DOHH2 (cell line): ENCODE measurements around the gene FAM78B.

Experiments
- H3F3A ChIP-seq: fragments of 200-600 bp; sonication (generic), shearing (Covaris generic); 2 replicates; pipeline ENCODE4 v1.6.0; 2016; ENCODE audit warnings: antibody characterized with exemption, mild to moderate bottlenecking; ENCODE audit not compliant: control insufficient read depth, insufficient read depth
- H3K27ac ChIP-seq: fragments of 200-600 bp; sonication (generic); 2 replicates; pipeline ENCODE4 v1.5.1; 2014; ENCODE audit warnings: low read depth, mild to moderate bottlenecking, low read length, moderate library complexity
- H3K27me3 ChIP-seq: fragments of 200-600 bp; sonication (generic); 2 replicates; pipeline ENCODE4 v1.6.1; 2014; ENCODE audit warnings: mild to moderate bottlenecking, low read length, mixed read lengths; ENCODE audit not compliant: control insufficient read depth
- H3K36me3 ChIP-seq: fragments of 200-600 bp; sonication (generic); 2 replicates; pipeline ENCODE4 v1.6.1; 2014; ENCODE audit warnings: mild to moderate bottlenecking, low read length, moderate library complexity, mixed read lengths; ENCODE audit not compliant: control insufficient read depth
- H3K4me1 ChIP-seq: fragments of 200-600 bp; sonication (generic); 2 replicates; pipeline ENCODE4 v1.6.1; 2014; ENCODE audit warnings: mild to moderate bottlenecking, low read length, mixed read lengths; ENCODE audit not compliant: control insufficient read depth
- H3K4me2 ChIP-seq: fragments of 200-600 bp; sonication (generic); 2 replicates; pipeline ENCODE4 v1.6.0; 2014; ENCODE audit warnings: mild to moderate bottlenecking, low read length, moderate library complexity
- H3K4me3 ChIP-seq: fragments of 200-600 bp; sonication (generic); 2 replicates; pipeline ENCODE4 v1.5.1; 2014; ENCODE audit warnings: mild to moderate bottlenecking, low read length, mixed read lengths
- H3K79me2 ChIP-seq: fragments of 200-600 bp; sonication (generic); 2 replicates; pipeline ENCODE4 v1.6.1; 2014; ENCODE audit warnings: mild to moderate bottlenecking, low read length, mixed read lengths; ENCODE audit not compliant: control insufficient read depth
- H3K9me2 ChIP-seq: fragments of 200-600 bp; sonication (generic); replicated peaks from 2 replicates; pipeline ENCODE4 v1.6.1; 2014; ENCODE audit warnings: mild to moderate bottlenecking, low read length, mixed read lengths; ENCODE audit not compliant: control insufficient read depth
- H3K9me3 ChIP-seq: fragments of 200-600 bp; sonication (generic); 2 replicates; pipeline ENCODE4 v1.6.1; 2014; ENCODE audit warnings: antibody characterized with exemption, low read length, mixed read lengths; ENCODE audit not compliant: control insufficient read depth, insufficient read depth
- H4K20me1 ChIP-seq: fragments of 200-600 bp; sonication (generic); 2 replicates; pipeline ENCODE4 v1.6.0; 2014; ENCODE audit warnings: low read depth, mild to moderate bottlenecking, antibody characterized with exemption, low read length, moderate library complexity; ENCODE audit not compliant: control insufficient read depth, insufficient read depth
- EZH2phosphoT487 ChIP-seq: fragments of 200-600 bp; sonication (generic); IDR thresholded peaks from 2 replicates; pipeline ENCODE4 v1.6.1; 2017; ENCODE audit warnings: borderline replicate concordance, mild to moderate bottlenecking, antibody characterized with exemption, low read length, moderate library complexity, mixed read lengths
- TF ChIP-seq, protein P1 (sequence below): fragments of 200-600 bp; sonication (generic); IDR thresholded peaks from one replicate; pipeline ENCODE4 v1.5.1; 2014; ENCODE audit warnings: antibody characterized with exemption, mild to moderate bottlenecking, low read depth, low read length; ENCODE audit not compliant: poor library complexity, severe bottlenecking

Gene FAM78B

GRCh38 chr1:166145499-166145898 is 21.3 kb downstream of the FAM78B start:
- Histone ChIP-seq H3K4me1 (no peaks in the 10 kb centered on the region), H3K4me2 (no peak overlapping the region), H3K9me3 (no peaks in the 10 kb centered on the region), H3K27ac (no peak overlapping the region), H3K9me2 (no peaks in the 10 kb centered on the region), H4K20me1 (no peaks in the 10 kb centered on the region), H3K79me2 (no peaks in the 10 kb centered on the region), H3F3A (no peaks in the 10 kb centered on the region), H3K4me3 (no peak overlapping the region), H3K27me3 (no peaks in the 10 kb centered on the region), H3K36me3 (no peaks in the 10 kb centered on the region)
- no peak for TF ChIP-seq EZH2phosphoT487
- TF ChIP-seq, protein P1, sequence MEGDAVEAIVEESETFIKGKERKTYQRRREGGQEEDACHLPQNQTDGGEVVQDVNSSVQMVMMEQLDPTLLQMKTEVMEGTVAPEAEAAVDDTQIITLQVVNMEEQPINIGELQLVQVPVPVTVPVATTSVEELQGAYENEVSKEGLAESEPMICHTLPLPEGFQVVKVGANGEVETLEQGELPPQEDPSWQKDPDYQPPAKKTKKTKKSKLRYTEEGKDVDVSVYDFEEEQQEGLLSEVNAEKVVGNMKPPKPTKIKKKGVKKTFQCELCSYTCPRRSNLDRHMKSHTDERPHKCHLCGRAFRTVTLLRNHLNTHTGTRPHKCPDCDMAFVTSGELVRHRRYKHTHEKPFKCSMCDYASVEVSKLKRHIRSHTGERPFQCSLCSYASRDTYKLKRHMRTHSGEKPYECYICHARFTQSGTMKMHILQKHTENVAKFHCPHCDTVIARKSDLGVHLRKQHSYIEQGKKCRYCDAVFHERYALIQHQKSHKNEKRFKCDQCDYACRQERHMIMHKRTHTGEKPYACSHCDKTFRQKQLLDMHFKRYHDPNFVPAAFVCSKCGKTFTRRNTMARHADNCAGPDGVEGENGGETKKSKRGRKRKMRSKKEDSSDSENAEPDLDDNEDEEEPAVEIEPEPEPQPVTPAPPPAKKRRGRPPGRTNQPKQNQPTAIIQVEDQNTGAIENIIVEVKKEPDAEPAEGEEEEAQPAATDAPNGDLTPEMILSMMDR = no peak

DNA sequence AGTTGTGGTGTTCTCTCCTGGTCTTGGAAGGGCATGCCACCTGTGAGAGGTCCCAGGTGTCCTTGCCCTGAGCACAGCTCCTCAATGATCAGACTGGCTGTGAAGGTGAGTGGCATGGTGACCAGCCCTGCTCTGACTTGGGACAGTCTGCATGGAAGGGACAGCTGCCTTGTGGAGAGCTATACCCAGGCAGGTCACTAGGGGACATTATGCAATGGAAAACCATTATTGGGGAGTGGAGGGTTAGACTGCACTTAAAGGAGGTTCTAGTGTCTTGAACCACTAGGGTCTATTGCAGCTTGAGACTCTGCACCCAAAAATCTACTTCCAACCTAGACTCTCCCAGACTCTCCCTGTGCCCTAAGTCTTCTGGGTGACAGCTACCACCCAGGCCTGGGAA is 24.8 kb downstream of the FAM78B start:
- TF ChIP-seq, protein P1 = no peak
- no peak for TF ChIP-seq EZH2phosphoT487
- H3K4me2 ChIP-seq = no peak overlapping the region
- no peaks in the 10 kb centered on the region for H3K9me3 ChIP-seq
- no peaks in the 10 kb centered on the region for H3F3A ChIP-seq
- H3K4me3 ChIP-seq = no peak overlapping the region
- H3K36me3 ChIP-seq = no peaks in the 10 kb centered on the region
- no peaks in the 10 kb centered on the region for H3K27me3 ChIP-seq
- H3K27ac ChIP-seq = no peak overlapping the region
- no peaks in the 10 kb centered on the region for H3K4me1 ChIP-seq
- no peaks in the 10 kb centered on the region for H4K20me1 ChIP-seq
- no peaks in the 10 kb centered on the region for H3K79me2 ChIP-seq
- H3K9me2 ChIP-seq = no peaks in the 10 kb centered on the region

GRCh38 chr1:166140251-166140650 is 26.6 kb downstream of the FAM78B start:
- H3K4me3 ChIP-seq = no peak overlapping the region
- no peaks in the 10 kb centered on the region for H3K36me3 ChIP-seq
- no peak overlapping the region for H3K4me2 ChIP-seq
- H3F3A ChIP-seq = no peaks in the 10 kb centered on the region
- no peaks in the 10 kb centered on the region for H3K4me1 ChIP-seq
- H4K20me1 ChIP-seq = no peaks in the 10 kb centered on the region
- H3K79me2 ChIP-seq = no peaks in the 10 kb centered on the region
- H3K27ac ChIP-seq = no peak overlapping the region
- TF ChIP-seq EZH2phosphoT487 = no peak
- TF ChIP-seq, protein P1 = no peak
- no peaks in the 10 kb centered on the region for H3K9me2 ChIP-seq
- H3K9me3 ChIP-seq = no peaks in the 10 kb centered on the region
- peaks cover 3% of the 10 kb centered on the region; the same call in 1 of the 2 replicates for H3K27me3 ChIP-seq
